B cell (primary cell): ENCODE results near the gene MORC4. TPM values are rescaled to one million over a fixed set of nuclear protein-coding genes. Genes with fewer than 3 reads are reported as not detected.

Experiments used
- ATAC-seq: fragments of 200-7000 bp; cut with Tn5 transposase; one replicate; pipeline ENCODE4 v1.10.0; 2021; ENCODE audit warnings: low read depth, mild to moderate bottlenecking, moderate number of reproducible peaks, moderate library complexity
- CTCF ChIA-PET: fragments of 350-600 bp; sonication (Branson Sonifier 250); formaldehyde crosslinking; loops from one replicate; lab custom pipeline; 2021; ENCODE audit warnings: antibody characterized with exemption, inconsistent platforms; lab: Charles Lee
- POLR2A ChIA-PET: fragments of 350-600 bp; sonication (Branson Sonifier 250); formaldehyde crosslinking; loops from one replicate; lab custom pipeline; 2021; ENCODE audit warnings: antibody characterized with exemption; lab: Charles Lee
- DNase-seq: peaks from one replicate; pipeline ENCODE4 v3.0.0; 2013
- H2AFZ ChIP-seq: 2 replicates; pipeline ENCODE4 v1.6.1; 2012; ENCODE audit warnings: mild to moderate bottlenecking, low read depth, low read length; ENCODE audit not compliant: insufficient read depth, poor library complexity, severe bottlenecking
- H3K27ac ChIP-seq, 2 donors: 1 replicate in 1 of 2; 2 replicates in 1 of 2; pipeline ENCODE4 v1.5.1; 2012 to 2013; ENCODE audit warnings: low read length in 2 of 2, mild to moderate bottlenecking in 2 of 2, moderate library complexity in 1 of 2
- H3K27me3 ChIP-seq, 4 experiments: fragments of 200-600 bp in 1 of 4; sonication (generic) in 1 of 4; replicated peaks in 1 of 4; 1 replicate in 2 of 4; 2 replicates in 2 of 4; pipeline versions ENCODE4 v1.6.1 to v1.7.0; 2013 to 2016; ENCODE audit warnings: low read length in 3 of 4, mild to moderate bottlenecking in 2 of 4, mixed read lengths in 1 of 4, moderate library complexity in 1 of 4; ENCODE audit not compliant: insufficient read depth in 4 of 4, control insufficient read depth in 3 of 4; ENCODE audit errors: control extremely low read depth in 1 of 4
- H3K36me3 ChIP-seq, 2 experiments: replicated peaks in 1 of 2; 1 replicate in 1 of 2; 2 replicates in 1 of 2; pipeline versions ENCODE4 v1.6.1 to v1.7.1; 2013; ENCODE audit warnings: low read length in 1 of 2; ENCODE audit not compliant: insufficient read depth in 2 of 2, control insufficient read depth in 1 of 2; ENCODE audit errors: control extremely low read depth in 1 of 2, extremely low read depth in 1 of 2
- H3K4me1 ChIP-seq, 2 donors: fragments of 200-600 bp in 1 of 2; sonication (generic) in 1 of 2; 1 replicate in 1 of 2; 2 replicates in 1 of 2; pipeline versions ENCODE4 v1.5.1 to v1.6.1; 2013 to 2017; ENCODE audit warnings: low read length in 2 of 2; ENCODE audit not compliant: control insufficient read depth in 2 of 2, insufficient read depth in 2 of 2
- H3K4me2 ChIP-seq: replicated peaks from 2 replicates; pipeline ENCODE3; 2012; ENCODE audit warnings: mild to moderate bottlenecking, low read depth, low read length; ENCODE audit not compliant: poor library complexity, severe bottlenecking
- H3K4me3 ChIP-seq, 5 experiments: fragments of 200-600 bp in 1 of 5; sonication (generic) in 1 of 5; 1 replicate in 3 of 5; 2 replicates in 2 of 5; pipeline versions ENCODE4 v1.5.1 to v1.7.0; 2011 to 2016; ENCODE audit warnings: low read length in 4 of 5, mild to moderate bottlenecking in 4 of 5, low read depth in 2 of 5, control low read depth in 1 of 5, moderate library complexity in 1 of 5; ENCODE audit not compliant: insufficient read depth in 1 of 5; ENCODE audit errors: control extremely low read depth in 1 of 5, extremely low read depth in 1 of 5
- H3K79me2 ChIP-seq: fragments of 200-600 bp; sonication (generic); one replicate; pipeline ENCODE4 v1.6.0; 2016; ENCODE audit warnings: low read length; ENCODE audit not compliant: control insufficient read depth, insufficient read depth
- H3K9ac ChIP-seq: fragments of 200-600 bp; sonication (generic); 2 replicates; pipeline ENCODE4 v1.6.1; 2017; ENCODE audit warnings: mild to moderate bottlenecking, low read length, moderate library complexity
- H3K9me3 ChIP-seq, 3 donors: one replicate each; pipeline versions ENCODE4 v1.6.1 to v1.7.1; 2013; ENCODE audit warnings: low read length in 2 of 3; ENCODE audit not compliant: control insufficient read depth in 2 of 3, insufficient read depth in 1 of 3; ENCODE audit errors: control extremely low read depth in 1 of 3
- H4K20me1 ChIP-seq: 2 replicates; pipeline ENCODE4 v1.6.0; 2012; ENCODE audit warnings: mild to moderate bottlenecking, low read length; ENCODE audit not compliant: insufficient read depth, control insufficient read depth, poor library complexity, severe bottlenecking
- H3K27ac Mint-ChIP-seq: one replicate; pipeline ENCODE4 v1.8.0; 2021; ENCODE audit warnings: mixed read lengths
- H3K27me3 Mint-ChIP-seq: one replicate; pipeline ENCODE4 v1.8.0; 2021; ENCODE audit warnings: mixed read lengths
- H3K4me1 Mint-ChIP-seq: one replicate; pipeline ENCODE4 v1.8.0; 2021; ENCODE audit warnings: mixed read lengths
- H3K4me3 Mint-ChIP-seq: one replicate; pipeline ENCODE4 v1.8.0; 2021; ENCODE audit warnings: mixed read lengths
- H3K9me3 Mint-ChIP-seq: one replicate; pipeline ENCODE4 v1.8.0; 2022; ENCODE audit warnings: mixed read lengths; ENCODE audit not compliant: insufficient read depth
- EZH2 ChIP-seq: IDR thresholded peaks from 2 replicates; pipeline ENCODE4 v1.6.1; 2012; ENCODE audit warnings: borderline replicate concordance, low read depth, mild to moderate bottlenecking, moderate library complexity, low read length; ENCODE audit not compliant: insufficient read depth, poor library complexity, severe bottlenecking
- WGBS: methylation state at CpG from one replicate; pipeline ENCODE4 v1.1.5; 2013; ENCODE audit warnings: missing lambda C conversion rate; ENCODE audit not compliant: insufficient coverage; 5-methylcytosine and 5-hydroxymethylcytosine counted together
- intact Hi-C: fragments of 100-400 bp; cut with micrococcal nuclease; formaldehyde crosslinking; loops from one replicate; pipeline ENCODE4 v1.10.0; 2022
- polyA plus RNA-seq: library from polyadenylated mRNA; depleted of rRNA; stranded (reverse); fragments of >200 nt; gene quantifications from 2 replicates; pipeline ENCODE4 v1.2.3, GENCODE V29; 2012
- total RNA-seq, 2 donors: library from RNA; stranded (reverse); fragments of 120-200 nt in 1 of 2; gene quantifications; 1 replicate in 1 of 2; 2 replicates in 1 of 2; pipeline versions ENCODE4 v1.2.3 to v1.2.4, GENCODE V29; 2013 to 2022
- TF ChIP-seq, protein P1 (sequence below): fragments of 200-600 bp; IDR thresholded peaks from one replicate; pipeline ENCODE4 v1.8.0; 2022; ENCODE audit warnings: antibody characterized with exemption, mild to moderate bottlenecking

MORC4 gene
- total and polyA plus RNA-seq, 2 donors (not counting 1 experiment from before 2014, with no cell fraction given) = 1.1 to 6.3 TPM

- Mint-ChIP-seq H3K9me3 (no peaks in the 10 kb centered on the region), H3K4me3 (no peak overlapping the region), H3K4me1 (no peaks in the 10 kb centered on the region), H3K27me3 (no peaks in the 10 kb centered on the region), H3K27ac (no peak overlapping the region)
- DNase-seq = no peak
- no peaks in the 10 kb centered on the region for H3K36me3 ChIP-seq
- POLR2A ChIA-PET = no interaction called here
- no peak overlapping the region for H3K9ac ChIP-seq
- no peak overlapping the region for H3K4me3 ChIP-seq
- H3K9me3 ChIP-seq = no peaks in the 10 kb centered on the region
- no peak for TF ChIP-seq EZH2
- TF ChIP-seq, protein P1, sequence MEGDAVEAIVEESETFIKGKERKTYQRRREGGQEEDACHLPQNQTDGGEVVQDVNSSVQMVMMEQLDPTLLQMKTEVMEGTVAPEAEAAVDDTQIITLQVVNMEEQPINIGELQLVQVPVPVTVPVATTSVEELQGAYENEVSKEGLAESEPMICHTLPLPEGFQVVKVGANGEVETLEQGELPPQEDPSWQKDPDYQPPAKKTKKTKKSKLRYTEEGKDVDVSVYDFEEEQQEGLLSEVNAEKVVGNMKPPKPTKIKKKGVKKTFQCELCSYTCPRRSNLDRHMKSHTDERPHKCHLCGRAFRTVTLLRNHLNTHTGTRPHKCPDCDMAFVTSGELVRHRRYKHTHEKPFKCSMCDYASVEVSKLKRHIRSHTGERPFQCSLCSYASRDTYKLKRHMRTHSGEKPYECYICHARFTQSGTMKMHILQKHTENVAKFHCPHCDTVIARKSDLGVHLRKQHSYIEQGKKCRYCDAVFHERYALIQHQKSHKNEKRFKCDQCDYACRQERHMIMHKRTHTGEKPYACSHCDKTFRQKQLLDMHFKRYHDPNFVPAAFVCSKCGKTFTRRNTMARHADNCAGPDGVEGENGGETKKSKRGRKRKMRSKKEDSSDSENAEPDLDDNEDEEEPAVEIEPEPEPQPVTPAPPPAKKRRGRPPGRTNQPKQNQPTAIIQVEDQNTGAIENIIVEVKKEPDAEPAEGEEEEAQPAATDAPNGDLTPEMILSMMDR = no peak
- no peaks in the 10 kb centered on the region for H3K4me1 ChIP-seq
- ATAC-seq = no peak
- H3K27me3 ChIP-seq = no peaks in the 10 kb centered on the region
- no peak overlapping the region for H2AFZ ChIP-seq
- no CpG with 5 or more reads among the region's 2 CpGs for WGBS
- H4K20me1 ChIP-seq = no peaks in the 10 kb centered on the region
- intact Hi-C loops = no loop called here
- CTCF ChIA-PET = interaction anchor here (1.1 kb wide), 1 partner anchor 8 kb away, joined by 4 read pairs; no protein-coding TSS in a partner anchor
- no peaks in the 10 kb centered on the region for H3K79me2 ChIP-seq
- H3K4me2 ChIP-seq = no peak overlapping the region
- no peak overlapping the region for H3K27ac ChIP-seq
Measured at GRCh38 chrX:106902684-106903083, 97.3 kb downstream of the MORC4 start.

DNA sequence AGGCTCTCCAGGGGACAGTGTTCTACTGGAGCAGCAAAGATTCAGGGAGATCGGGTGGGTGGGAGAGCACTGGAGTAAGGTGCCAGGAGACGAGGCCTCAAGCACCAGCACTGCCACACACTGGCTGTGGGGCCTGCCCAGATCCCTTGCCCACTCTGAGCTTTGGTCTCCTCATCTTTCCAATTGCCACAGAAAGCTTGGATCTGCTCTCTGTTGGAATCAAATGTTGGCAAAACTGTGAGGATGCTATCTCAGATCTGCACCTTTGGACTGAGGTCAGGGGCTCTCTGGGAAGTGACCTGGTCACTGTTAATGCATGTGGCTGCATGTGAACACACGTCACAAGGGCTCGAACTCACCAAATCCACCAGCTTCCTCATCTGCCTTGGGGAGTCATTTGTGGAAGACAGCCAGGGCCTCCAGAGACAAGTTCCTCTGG is 98.2 kb downstream of the MORC4 start:
- TF ChIP-seq, protein P1 = no peak
- TF ChIP-seq EZH2 = no peak
- H3K27ac Mint-ChIP-seq = no peak overlapping the region

More for the DNA sequence above, 98.2 kb downstream of the MORC4 start:
- H3K4me1 Mint-ChIP-seq = no peaks in the 10 kb centered on the region
- Histone ChIP-seq H3K4me1 (no peaks in the 10 kb centered on the region), H3K9me3 (no peaks in the 10 kb centered on the region), H3K36me3 (no peaks in the 10 kb centered on the region), H3K27me3 (no peaks in the 10 kb centered on the region), H3K9ac (no peak overlapping the region), H3K79me2 (no peaks in the 10 kb centered on the region), H3K27ac (no peak overlapping the region), H3K4me2 (no peak overlapping the region), H3K4me3 (no peak overlapping the region), H4K20me1 (no peaks in the 10 kb centered on the region), H2AFZ (no peak overlapping the region)
- ChIA-PET CTCF (no interaction called here), POLR2A (no interaction called here)
- WGBS = no CpG with 5 or more reads among the region's 4 CpGs
- H3K9me3 Mint-ChIP-seq = no peaks in the 10 kb centered on the region
- H3K27me3 Mint-ChIP-seq = no peaks in the 10 kb centered on the region
- DNase-seq (no peak), ATAC-seq (no peak)
- no peak overlapping the region for H3K4me3 Mint-ChIP-seq
- intact Hi-C loops = no loop called here
